Activated naive CD4-positive, alpha-beta T cell treated with anti-CD3 and anti-CD28 coated beads, Interleukin-2, amount 50 U/mL, for 72 hours (primary cell): ENCODE measurements around the gene TMOD1. TPM values are rescaled to one million over a fixed set of nuclear protein-coding genes. Genes with fewer than 3 reads are reported as not detected.

ENCODE experiments used
- ATAC-seq, 2 donors: fragments of 150-1000 bp; cut with Tn5 transposase; 2 replicates each; pipeline ENCODE4 v1.10.0; 2021; ENCODE audit warnings: mild to moderate bottlenecking in 2 of 2, moderate library complexity in 2 of 2
- DNase-seq, 2 donors: peaks; one replicate each; pipeline ENCODE4 v3.0.0; 2021 to 2022; ENCODE audit warnings: low spot score in 2 of 2
- H3K27ac Mint-ChIP-seq, 2 donors: one replicate each; pipeline ENCODE4 v1.8.0; 2022; ENCODE audit warnings: mild to moderate bottlenecking in 2 of 2, mixed read lengths in 2 of 2
- H3K36me3 Mint-ChIP-seq, 2 donors: one replicate each; pipeline ENCODE4 v1.8.0; 2022; ENCODE audit warnings: mixed read lengths in 2 of 2
- H3K9me3 Mint-ChIP-seq, 2 donors: one replicate each; pipeline ENCODE4 v1.8.0; 2022; ENCODE audit warnings: mixed read lengths in 2 of 2
- total RNA-seq, 2 donors: library from RNA; stranded (reverse); gene quantifications; one replicate each; pipeline ENCODE4 v1.2.3, GENCODE V29; 2022

TMOD1 gene
- total RNA-seq, 2 donors from 2014 or later, result 0.96 to 1.5 TPM

GRCh38 chr9:97551308-97551707, 49.8 kb downstream of the TMOD1 start:
- no peak for DNase-seq
- Mint-ChIP-seq H3K9me3 (no peaks in the 10 kb centered on the region), H3K36me3 (no peaks in the 10 kb centered on the region), H3K27ac (no peak overlapping the region)
- no peak for ATAC-seq

GRCh38 chr9:97553141-97553540, 51.7 kb downstream of the TMOD1 start:
- no peaks in the 10 kb centered on the region for H3K9me3 Mint-ChIP-seq
- H3K27ac Mint-ChIP-seq, result no peak overlapping the region
- peak in 1 of 2 donors; percentile 30 for DNase-seq
- no peak for ATAC-seq
- no peaks in the 10 kb centered on the region for H3K36me3 Mint-ChIP-seq

GRCh38 chr9:97553841-97554240, 52.4 kb downstream of the TMOD1 start:
- Mint-ChIP-seq H3K9me3 (no peaks in the 10 kb centered on the region), H3K27ac (no peak overlapping the region), H3K36me3 (no peaks in the 10 kb centered on the region)
- peak in 1 of 2 donors; percentile 6 for DNase-seq
- no peak for ATAC-seq

GRCh38 chr9:97554566-97555075, 53.2 kb downstream of the TMOD1 start:
- peak in 1 of 2 donors; percentile 6 for DNase-seq
- Mint-ChIP-seq H3K27ac (no peak overlapping the region), H3K9me3 (no peaks in the 10 kb centered on the region), H3K36me3 (no peaks in the 10 kb centered on the region)
- ATAC-seq, result no peak

- no peak for ATAC-seq
- H3K27ac Mint-ChIP-seq, result no peak overlapping the region
- no peaks in the 10 kb centered on the region for H3K36me3 Mint-ChIP-seq
Measured at GRCh38 chr9:97555164-97555563, 53.7 kb downstream of the TMOD1 start.

GRCh38 chr9:97556036-97556720, 54.7 kb downstream of the TMOD1 start:
- Mint-ChIP-seq H3K9me3 (no peaks in the 10 kb centered on the region), H3K27ac (no peak overlapping the region), H3K36me3 (no peaks in the 10 kb centered on the region)
- ATAC-seq (no peak), DNase-seq (peak in 1 of 2 donors; percentile 20)

More at GRCh38 chr9:97555164-97555563, 53.7 kb downstream of the TMOD1 start:
- H3K9me3 Mint-ChIP-seq, result no peaks in the 10 kb centered on the region
- peak in 1 of 2 donors; percentile 13 for DNase-seq

GRCh38 chr9:97556721-97557605, 55.5 kb downstream of the TMOD1 start:
- DNase-seq, result peak in 1 of 2 donors; percentile 40
- no peak overlapping the region for H3K27ac Mint-ChIP-seq
- ATAC-seq, result no peak
- H3K9me3 Mint-ChIP-seq, result no peaks in the 10 kb centered on the region
- H3K36me3 Mint-ChIP-seq, result no peaks in the 10 kb centered on the region

- ATAC-seq, result no peak
- no peaks in the 10 kb centered on the region for H3K36me3 Mint-ChIP-seq
- DNase-seq, result peak in 1 of 2 donors; percentile 6
Measured at GRCh38 chr9:97557606-97558095, 56.2 kb downstream of the TMOD1 start.

GRCh38 chr9:97558701-97559101, 57.2 kb downstream of the TMOD1 start:
- peak in 1 of 2 donors; percentile 28 for ATAC-seq
- peak in 1 of 2 donors; percentile 38 for DNase-seq
- no peaks in the 10 kb centered on the region for H3K36me3 Mint-ChIP-seq
- H3K27ac Mint-ChIP-seq, result peak overlapping the region in 1 of 2 donors; percentile 34
- H3K9me3 Mint-ChIP-seq, result no peaks in the 10 kb centered on the region

More at GRCh38 chr9:97557606-97558095, 56.2 kb downstream of the TMOD1 start:
- Mint-ChIP-seq H3K27ac (no peak overlapping the region), H3K9me3 (no peaks in the 10 kb centered on the region)

- Mint-ChIP-seq H3K36me3 (no peaks in the 10 kb centered on the region), H3K9me3 (no peaks in the 10 kb centered on the region), H3K27ac (peak overlapping the region in 1 of 2 donors; percentile 34)
- DNase-seq, result no peak
- peak; percentile 68 to 92 for ATAC-seq
Measured at GRCh38 chr9:97559111-97559514, 57.6 kb downstream of the TMOD1 start.

- ATAC-seq (no peak), DNase-seq (peak in 1 of 2 donors; percentile 6)
- Mint-ChIP-seq H3K27ac (no peak overlapping the region), H3K9me3 (no peaks in the 10 kb centered on the region), H3K36me3 (no peaks in the 10 kb centered on the region)
Measured at GRCh38 chr9:97560154-97560553, 58.7 kb downstream of the TMOD1 start.

GRCh38 chr9:97560851-97561250, 59.4 kb downstream of the TMOD1 start:
- ATAC-seq, result no peak
- Mint-ChIP-seq H3K36me3 (no peaks in the 10 kb centered on the region), H3K27ac (no peak overlapping the region), H3K9me3 (no peaks in the 10 kb centered on the region)
- DNase-seq, result peak in 1 of 2 donors; percentile 39

GRCh38 chr9:97561501-97561900, 60.0 kb downstream of the TMOD1 start:
- ATAC-seq (no peak), DNase-seq (peak in 1 of 2 donors; percentile 6)
- no peak overlapping the region for H3K27ac Mint-ChIP-seq
- no peaks in the 10 kb centered on the region for H3K9me3 Mint-ChIP-seq
- H3K36me3 Mint-ChIP-seq, result no peaks in the 10 kb centered on the region

GRCh38 chr9:97562542-97562941, 61.1 kb downstream of the TMOD1 start:
- Mint-ChIP-seq H3K27ac (no peak overlapping the region), H3K9me3 (no peaks in the 10 kb centered on the region), H3K36me3 (no peaks in the 10 kb centered on the region)
- ATAC-seq (no peak), DNase-seq (no peak)

- peak in 1 of 2 donors; percentile 30 for DNase-seq
- H3K9me3 Mint-ChIP-seq, result no peaks in the 10 kb centered on the region
- no peak for ATAC-seq
- no peaks in the 10 kb centered on the region for H3K36me3 Mint-ChIP-seq
- H3K27ac Mint-ChIP-seq, result no peak overlapping the region
Measured at GRCh38 chr9:97563458-97564135, 62.1 kb downstream of the TMOD1 start.

- Mint-ChIP-seq H3K9me3 (no peaks in the 10 kb centered on the region), H3K36me3 (no peaks in the 10 kb centered on the region), H3K27ac (no peak overlapping the region)
- ATAC-seq (no peak), DNase-seq (peak in 1 of 2 donors; percentile 31)
Measured at GRCh38 chr9:97564291-97565175, 63.1 kb downstream of the TMOD1 start.
